Measurements from ENCODE around the gene F10. TPM values are rescaled to one million over a fixed set of nuclear protein-coding genes. Genes with fewer than 3 reads are reported as not detected.

F10 gene
- total and polyA plus RNA-seq, 4 donors, result 85.3 to 199 (median 117) TPM

- Histone ChIP-seq H3K9me3 (ENCODE audit: control insufficient read depth in 4 of 4, low read length in 3 of 4) (no peaks in the 10 kb centered on the region), H3K4me3 (ENCODE audit: low read depth in 1 of 3, low read length in 3 of 3) (no peak overlapping the region), H3K27ac (ENCODE audit: low read depth in 1 of 2, low read length in 2 of 2) (no peak overlapping the region), H3K36me3 (ENCODE audit: control insufficient read depth in 4 of 4, insufficient read depth in 3 of 4, low read depth in 1 of 4, low read length in 3 of 4) (peaks cover 3 to 36% (median 16%) of the 10 kb centered on the region in 4 donors), H3K4me1 (ENCODE audit: control insufficient read depth in 4 of 4, insufficient read depth in 4 of 4, low read length in 3 of 4) (peaks cover 0 to 6% (median 3%) of the 10 kb centered on the region in 4 donors), H3K27me3 (ENCODE audit: control insufficient read depth in 4 of 4, insufficient read depth in 4 of 4, low read length in 3 of 4) (no peaks in the 10 kb centered on the region), H3K9ac (ENCODE audit: low read depth in 1 of 2, low read length in 2 of 2) (no peak overlapping the region)
- 97% methylated on average over 3 of the region's 3 CpGs for WGBS
- TF ChIP-seq NR2F2 (IDR thresholded peaks at IDR 0.05) (no peak), SP1 (IDR thresholded peaks at IDR 0.05) (no peak), REST (IDR thresholded peaks at IDR 0.05) (no peak), GABPA (IDR thresholded peaks at IDR 0.05 in 1 of 2, conservative IDR thresholded peaks at IDR 0.05 in 1 of 2) (no peak), ZBTB33 (IDR thresholded peaks at IDR 0.05) (no peak), FOXA2 (IDR thresholded peaks at IDR 0.05) (no peak), RAD21 (IDR thresholded peaks at IDR 0.05) (no peak), JUND (IDR thresholded peaks at IDR 0.05) (no peak), EGR1 (IDR thresholded peaks at IDR 0.05; ENCODE audit: low read depth in 2 of 2) (no peak), CTCF (IDR thresholded peaks at IDR 0.05; ENCODE audit: low read depth, low read length, missing input control) (no peak), HNF4A (conservative IDR thresholded peaks at IDR 0.05) (no peak)
- no peak for DNase-seq (ENCODE audit: low spot score)
These were observed 45.0 kb downstream of the F10 start for GRCh38 chr13:113167575-113167974.

- H3K27ac ChIP-seq (ENCODE audit: low read depth in 1 of 2, low read length in 2 of 2), result no peak overlapping the region
- H3K9ac ChIP-seq (ENCODE audit: low read depth in 1 of 2, low read length in 2 of 2), result no peak overlapping the region
- H3K4me1 ChIP-seq (ENCODE audit: control insufficient read depth in 4 of 4, insufficient read depth in 4 of 4, low read length in 3 of 4), result peaks cover 0 to 6% (median 3%) of the 10 kb centered on the region in 4 donors
- no peaks in the 10 kb centered on the region for H3K27me3 ChIP-seq (ENCODE audit: control insufficient read depth in 4 of 4, insufficient read depth in 4 of 4, low read length in 3 of 4)
- 97% methylated on average over 7 of the region's 7 CpGs for WGBS
- no peak overlapping the region for H3K4me3 ChIP-seq (ENCODE audit: low read depth in 1 of 3, low read length in 3 of 3)
- H3K36me3 ChIP-seq (ENCODE audit: control insufficient read depth in 4 of 4, insufficient read depth in 3 of 4, low read depth in 1 of 4, low read length in 3 of 4), result peaks cover 6 to 42% (median 18%) of the 10 kb centered on the region in 4 donors
- no peak for DNase-seq (ENCODE audit: low spot score)
- no peaks in the 10 kb centered on the region for H3K9me3 ChIP-seq (ENCODE audit: control insufficient read depth in 4 of 4, low read length in 3 of 4)
- TF ChIP-seq MAX (IDR thresholded peaks at IDR 0.05) (no peak), REST (IDR thresholded peaks at IDR 0.05) (no peak), GABPA (IDR thresholded peaks at IDR 0.05 in 1 of 2, conservative IDR thresholded peaks at IDR 0.05 in 1 of 2) (no peak), ATF3 (IDR thresholded peaks at IDR 0.05) (no peak), CTCF (IDR thresholded peaks at IDR 0.05; ENCODE audit: low read depth, low read length, missing input control) (no peak), HNF4A (conservative IDR thresholded peaks at IDR 0.05) (no peak), YY1 (IDR thresholded peaks at IDR 0.05) (no peak), HNF4G (IDR thresholded peaks at IDR 0.05) (no peak), FOXA2 (IDR thresholded peaks at IDR 0.05) (no peak), RXRA (IDR thresholded peaks at IDR 0.05) (no peak), RAD21 (IDR thresholded peaks at IDR 0.05) (no peak)
These were observed 45.6 kb downstream of the F10 start for GRCh38 chr13:113168211-113168610.
